Keratinocyte (primary cell): Measurements from ENCODE around the gene IL1RAPL2. TPM values are rescaled to one million over a fixed set of nuclear protein-coding genes. Genes with fewer than 3 reads are reported as not detected.

Experiments used
- DNase-seq: peaks from one replicate; pipeline ENCODE4 v3.0.0-alpha.2; 2011; ENCODE audit warnings: low read depth, missing footprints, low spot score
- FAIRE-seq: peaks from 2 replicates; lab custom pipeline; 2011; peaks lifted over from hg19 to GRCh38; lab: Jason Lieb, UNC
- H2AFZ ChIP-seq: 2 replicates; pipeline ENCODE4 v1.6.0; 2012; ENCODE audit warnings: low read length, control low read depth, inconsistent platforms; ENCODE audit not compliant: control insufficient read depth
- H3K27ac ChIP-seq: 2 replicates; pipeline ENCODE4 v1.5.1; 2011; ENCODE audit warnings: low read length; ENCODE audit not compliant: control insufficient read depth, insufficient read depth
- H3K27me3 ChIP-seq: 3 replicates; pipeline ENCODE4 v1.6.0; 2011; ENCODE audit warnings: low read length; ENCODE audit not compliant: control insufficient read depth, insufficient read depth; ENCODE audit errors: extremely low read depth
- H3K36me3 ChIP-seq, 2 experiments: 2 replicates in 1 of 2; 3 replicates in 1 of 2; pipeline ENCODE4 v1.5.1; 2011; ENCODE audit warnings: low read length in 2 of 2, mild to moderate bottlenecking in 1 of 2; ENCODE audit not compliant: control insufficient read depth in 2 of 2, insufficient read depth in 2 of 2; ENCODE audit errors: extremely low read depth in 1 of 2
- H3K4me1 ChIP-seq: 3 replicates; pipeline ENCODE4 v1.5.1; 2011; ENCODE audit warnings: low read length; ENCODE audit not compliant: control insufficient read depth, insufficient read depth; ENCODE audit errors: extremely low read depth
- H3K4me2 ChIP-seq: 3 replicates; pipeline ENCODE4 v1.6.0; 2011; ENCODE audit warnings: low read depth, low read length; ENCODE audit not compliant: control insufficient read depth, insufficient read depth; ENCODE audit errors: extremely low read depth
- H3K4me3 ChIP-seq, 3 experiments: fragments of 200-600 bp in 1 of 3; sonication (generic) in 1 of 3; 2 replicates in 2 of 3; 3 replicates in 1 of 3; pipeline ENCODE4 v1.5.1; 2011 to 2016; ENCODE audit warnings: low read length in 3 of 3, mild to moderate bottlenecking in 3 of 3, control low read depth in 2 of 3, inconsistent platforms in 1 of 3, low read depth in 1 of 3, mixed read lengths in 1 of 3, mixed run types in 1 of 3, moderate library complexity in 1 of 3; ENCODE audit not compliant: control insufficient read depth in 2 of 3, insufficient read depth in 2 of 3; ENCODE audit errors: extremely low read depth in 1 of 3
- H3K79me2 ChIP-seq: 2 replicates; pipeline ENCODE4 v1.6.0; 2012; ENCODE audit warnings: low read length; ENCODE audit not compliant: control insufficient read depth, insufficient read depth
- H3K9ac ChIP-seq: 3 replicates; pipeline ENCODE4 v1.6.0; 2011; ENCODE audit warnings: low read length; ENCODE audit not compliant: control insufficient read depth, insufficient read depth; ENCODE audit errors: extremely low read depth
- H3K9me1 ChIP-seq: 3 replicates; pipeline ENCODE4 v1.6.0; 2011; ENCODE audit warnings: low read length; ENCODE audit not compliant: control insufficient read depth, insufficient read depth; ENCODE audit errors: extremely low read depth
- H3K9me3 ChIP-seq: 2 replicates; pipeline ENCODE4 v1.5.1; 2012; ENCODE audit warnings: low read depth, low read length; ENCODE audit not compliant: control insufficient read depth
- H4K20me1 ChIP-seq: 3 replicates; pipeline ENCODE4 v1.6.0; 2011; ENCODE audit warnings: low read length; ENCODE audit not compliant: control insufficient read depth, insufficient read depth; ENCODE audit errors: extremely low read depth
- EZH2 ChIP-seq: IDR thresholded peaks from one replicate; pipeline ENCODE4 v1.6.1; 2012; ENCODE audit warnings: inconsistent platforms, mild to moderate bottlenecking, low read length, moderate library complexity
- dilution Hi-C: fragments of 300-500 bp; cut with MboI; formaldehyde crosslinking; loops from one replicate; pipeline ENCODE4 v1.7.0; 2020; ENCODE audit warnings: low sequenced_read_pairs; ENCODE audit not compliant: extremely low pct_ligation_motif_present
- polyA plus RNA-seq, 5 experiments: library from polyadenylated mRNA; depleted of rRNA in 3 of 5; stranded (reverse) in 3 of 5; stranded (forward) in 1 of 5; unstranded in 1 of 5; fragments of >200 nt; gene quantifications; 1 replicate in 1 of 5; 2 replicates in 3 of 5; 3 replicates in 1 of 5; pipeline versions ENCODE4 v1.2.1 to v1.2.3, GENCODE V29; 2011 to 2012; ENCODE audit warnings: missing spikeins in 2 of 5, low read depth in 1 of 5, low replicate concordance in 1 of 5
- TF ChIP-seq, protein P1 (sequence below), 3 experiments: IDR thresholded peaks in 1 of 3; conservative IDR thresholded peaks in 1 of 3; optimal IDR thresholded peaks in 1 of 3; 2 replicates in 2 of 3; 3 replicates in 1 of 3; pipeline versions ENCODE3 to v1.5.1; 2011; ENCODE audit warnings: low read length in 3 of 3, mild to moderate bottlenecking in 3 of 3, moderate library complexity in 2 of 3, control low read depth in 1 of 3, inconsistent platforms in 1 of 3; ENCODE audit not compliant: insufficient read depth in 2 of 3; ENCODE audit errors: extremely low read depth in 1 of 3

IL1RAPL2 gene
- polyA plus RNA-seq, 1 donor (not counting 4 experiments of a cell fraction or from before 2014, with no cell fraction given), result 0.24 TPM

DNA sequence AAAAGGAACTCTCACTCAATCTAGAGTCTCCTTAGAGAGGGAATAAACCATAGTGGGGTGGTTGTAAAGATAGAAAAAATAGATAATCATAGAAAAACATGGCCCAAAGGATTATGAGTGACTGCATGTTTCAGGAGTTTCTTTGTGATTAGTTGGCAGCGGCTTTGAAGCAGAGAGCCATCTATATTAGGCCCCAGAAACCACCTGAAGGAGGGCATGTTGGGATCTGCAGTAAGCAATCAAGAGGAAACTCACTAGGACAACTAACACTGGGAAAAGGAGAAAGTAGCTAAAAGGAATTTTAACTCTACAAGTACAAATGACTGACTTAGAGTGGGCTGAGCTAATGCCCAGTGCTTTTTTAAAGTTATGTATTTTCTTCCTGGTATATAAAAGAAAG, 987.1 kb downstream of the IL1RAPL2 start:
- peaks cover 14% of the 10 kb centered on the region for H3K4me1 ChIP-seq
- H3K27me3 ChIP-seq, result no peaks in the 10 kb centered on the region
- no peak overlapping the region for H2AFZ ChIP-seq
- FAIRE-seq, result peak; percentile 82
- H4K20me1 ChIP-seq, result no peaks in the 10 kb centered on the region
- no peaks in the 10 kb centered on the region for H3K79me2 ChIP-seq
- dilution Hi-C loops, result no loop called here
- no peak overlapping the region for H3K4me3 ChIP-seq
- peak overlapping the region; percentile 58 for H3K27ac ChIP-seq
- H3K36me3 ChIP-seq, result no peaks in the 10 kb centered on the region
- no peaks in the 10 kb centered on the region for H3K9me1 ChIP-seq
- DNase-seq, result no peak
- no peaks in the 10 kb centered on the region for H3K9me3 ChIP-seq
- TF ChIP-seq, protein P1, sequence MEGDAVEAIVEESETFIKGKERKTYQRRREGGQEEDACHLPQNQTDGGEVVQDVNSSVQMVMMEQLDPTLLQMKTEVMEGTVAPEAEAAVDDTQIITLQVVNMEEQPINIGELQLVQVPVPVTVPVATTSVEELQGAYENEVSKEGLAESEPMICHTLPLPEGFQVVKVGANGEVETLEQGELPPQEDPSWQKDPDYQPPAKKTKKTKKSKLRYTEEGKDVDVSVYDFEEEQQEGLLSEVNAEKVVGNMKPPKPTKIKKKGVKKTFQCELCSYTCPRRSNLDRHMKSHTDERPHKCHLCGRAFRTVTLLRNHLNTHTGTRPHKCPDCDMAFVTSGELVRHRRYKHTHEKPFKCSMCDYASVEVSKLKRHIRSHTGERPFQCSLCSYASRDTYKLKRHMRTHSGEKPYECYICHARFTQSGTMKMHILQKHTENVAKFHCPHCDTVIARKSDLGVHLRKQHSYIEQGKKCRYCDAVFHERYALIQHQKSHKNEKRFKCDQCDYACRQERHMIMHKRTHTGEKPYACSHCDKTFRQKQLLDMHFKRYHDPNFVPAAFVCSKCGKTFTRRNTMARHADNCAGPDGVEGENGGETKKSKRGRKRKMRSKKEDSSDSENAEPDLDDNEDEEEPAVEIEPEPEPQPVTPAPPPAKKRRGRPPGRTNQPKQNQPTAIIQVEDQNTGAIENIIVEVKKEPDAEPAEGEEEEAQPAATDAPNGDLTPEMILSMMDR (optimal IDR thresholded peaks at IDR 0.05 in 1 of 3, IDR thresholded peaks at IDR 0.05 in 1 of 3, conservative IDR thresholded peaks at IDR 0.05 in 1 of 3; ENCODE audit: extremely low read depth in 1 of 3, insufficient read depth in 2 of 3, low read length in 3 of 3), result no peak
- TF ChIP-seq EZH2, result no peak
- no peak overlapping the region for H3K9ac ChIP-seq
- no peak overlapping the region for H3K4me2 ChIP-seq

DNA sequence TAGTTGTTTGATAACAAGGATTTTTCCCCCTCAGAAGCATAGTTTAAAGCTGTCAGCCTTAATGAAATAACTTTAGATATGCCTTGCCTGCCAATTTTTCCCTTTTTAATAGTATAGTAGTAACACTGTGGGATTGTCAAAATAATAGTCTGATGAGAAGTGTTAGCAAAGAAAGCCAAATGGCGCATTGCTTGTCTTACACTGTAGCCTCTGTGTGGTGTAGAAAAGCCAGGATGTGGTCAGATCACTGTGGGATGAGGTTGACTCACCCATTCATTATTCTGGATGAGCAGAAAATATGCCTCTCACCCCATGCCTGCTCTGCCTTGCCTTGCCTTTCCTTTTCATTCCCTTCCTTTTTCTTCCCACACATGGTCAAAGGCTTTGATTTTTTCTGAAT, 998.5 kb downstream of the IL1RAPL2 start:
- no peaks in the 10 kb centered on the region for H3K9me3 ChIP-seq
- peak overlapping the region; percentile 60 for H2AFZ ChIP-seq
- H3K27me3 ChIP-seq, result no peaks in the 10 kb centered on the region
- DNase-seq (no peak), FAIRE-seq (peak; percentile 100)
- peak overlapping the region; percentile 61 for H3K27ac ChIP-seq
- dilution Hi-C loops, result no loop called here
- no peaks in the 10 kb centered on the region for H3K9me1 ChIP-seq
- H3K9ac ChIP-seq, result peak overlapping the region; percentile 19
- H3K79me2 ChIP-seq, result no peaks in the 10 kb centered on the region
- H3K4me2 ChIP-seq, result peak overlapping the region; percentile 51
- no peak overlapping the region for H3K4me3 ChIP-seq
- peaks cover 12% of the 10 kb centered on the region for H3K4me1 ChIP-seq
- no peak for TF ChIP-seq EZH2
- TF ChIP-seq, protein P1 (optimal IDR thresholded peaks at IDR 0.05 in 1 of 3, IDR thresholded peaks at IDR 0.05 in 1 of 3, conservative IDR thresholded peaks at IDR 0.05 in 1 of 3; ENCODE audit: extremely low read depth in 1 of 3, insufficient read depth in 2 of 3, low read length in 3 of 3), result no peak
- no peaks in the 10 kb centered on the region for H3K36me3 ChIP-seq
- H4K20me1 ChIP-seq, result no peaks in the 10 kb centered on the region
